Astrocyte of the cerebellum (primary cell): ENCODE measurements around the gene MXRA7.

Source experiments
- DNase-seq: peaks from one replicate; pipeline ENCODE4 v3.0.0-alpha.2; 2011; ENCODE audit warnings: low read depth
- H3K4me3 ChIP-seq: 2 replicates; pipeline ENCODE4 v1.5.1; 2011; ENCODE audit warnings: mild to moderate bottlenecking, low read depth, low read length, moderate library complexity
- CTCF ChIP-seq: IDR thresholded peaks from 2 replicates; pipeline ENCODE4 v1.5.1; 2012; ENCODE audit warnings: low read length, low read depth, moderate library complexity, mild to moderate bottlenecking; ENCODE audit errors: missing control alignments
- in situ Hi-C: cut with HindIII; loops from 2 replicates; pipeline ENCODE4 v1.10.0; 2017; ENCODE audit warnings: low sequenced_read_pairs

MXRA7 gene

GRCh38 chr17:76631821-76632565 is 78.8 kb downstream of the MXRA7 start:
- in situ Hi-C loops, result loop anchor here (25.0 kb wide), 1 partner anchor 170 kb away; the partner anchor contains the start of genes AANAT and UBE2O

GRCh38 chr17:76630151-76630550 is 80.6 kb downstream of the MXRA7 start:
- no peak overlapping the region for H3K4me3 ChIP-seq
- in situ Hi-C loops, result loop anchor here (25.0 kb wide), 1 partner anchor 168 kb away; the partner anchor contains the start of genes AANAT and UBE2O
- no peak for TF ChIP-seq CTCF
- DNase-seq, result no peak

More at GRCh38 chr17:76631821-76632565, 78.8 kb downstream of the MXRA7 start:
- no peak for DNase-seq
- TF ChIP-seq CTCF, result no peak
- no peak overlapping the region for H3K4me3 ChIP-seq
